NCI-H1694 (cell line): ENCODE data around the gene ZC2HC1B.
"Not testable (repeated sequence)": the region's sequence is repeated elsewhere in the genome, so short reads cannot be mapped to it uniquely, and the experiment has no call there.

ENCODE experiments used
- DNase-seq: peaks from one replicate; lab custom pipeline; 2025; lab: John Stamatoyannopoulos, UW

ZC2HC1B gene

GRCh38 chr6:143864234-143864633 lies at the start of gene ZC2HC1B:
Gene ZC2HC1B, plus strand, starts transcription at chr6:143864474. Its CDS starts 66 bp downstream, at chr6:143864540.
- DNase-seq, result no peak

GRCh38 chr6:143817621-143818020 lies 46.7 kb upstream of the ZC2HC1B start:
- no peak for DNase-seq

GRCh38 chr6:143821359-143821758 lies 42.9 kb upstream of the ZC2HC1B start:
- DNase-seq, result no peak

- DNase-seq, result no peak
These were observed 41.7 kb upstream of the ZC2HC1B start for GRCh38 chr6:143822584-143823024.

- no peak for DNase-seq
These were observed 40.7 kb upstream of the ZC2HC1B start for GRCh38 chr6:143823548-143823947.

GRCh38 chr6:143828572-143828971 lies 35.7 kb upstream of the ZC2HC1B start:
- DNase-seq, result no peak

GRCh38 chr6:143836150-143836549 lies 28.1 kb upstream of the ZC2HC1B start:
- no peak for DNase-seq

- no peak for DNase-seq
These were observed 25.9 kb upstream of the ZC2HC1B start for GRCh38 chr6:143838395-143838794.

- no peak for DNase-seq
These were observed 25.1 kb upstream of the ZC2HC1B start for GRCh38 chr6:143839196-143839595.

- DNase-seq, result no peak
These were observed 23.5 kb upstream of the ZC2HC1B start for GRCh38 chr6:143840595-143841265.

GRCh38 chr6:143842461-143842901 lies 21.8 kb upstream of the ZC2HC1B start:
- DNase-seq, result no peak

GRCh38 chr6:143842902-143843676 lies 21.2 kb upstream of the ZC2HC1B start, which contains the start of gene LTV1:
Gene LTV1, plus strand, starts transcription at chr6:143843338. Its CDS starts 140 bp downstream, at chr6:143843478.
- DNase-seq, result peak; percentile 80

- no peak for DNase-seq
These were observed 20.6 kb upstream of the ZC2HC1B start for GRCh38 chr6:143843677-143843999.

- DNase-seq, result no peak
These were observed 20.3 kb upstream of the ZC2HC1B start for GRCh38 chr6:143844006-143844405.

GRCh38 chr6:143845033-143845432 lies 19.2 kb upstream of the ZC2HC1B start:
- no peak for DNase-seq

- not testable (repeated sequence) for DNase-seq
These were observed 12.6 kb upstream of the ZC2HC1B start for GRCh38 chr6:143851706-143852105.

GRCh38 chr6:143855057-143855456 lies 9.2 kb upstream of the ZC2HC1B start:
- not testable (repeated sequence) for DNase-seq

GRCh38 chr6:143856762-143857161 lies 7.5 kb upstream of the ZC2HC1B start:
- not testable (repeated sequence) for DNase-seq

- no peak for DNase-seq
These were observed 6.6 kb upstream of the ZC2HC1B start for GRCh38 chr6:143857651-143858050.

GRCh38 chr6:143859891-143860660 lies 4.2 kb upstream of the ZC2HC1B start:
- DNase-seq, result no peak

GRCh38 chr6:143863771-143864170 lies 503 bp upstream of the ZC2HC1B start:
- no peak for DNase-seq

- no peak for DNase-seq
These were observed 3.0 kb downstream of the ZC2HC1B start for GRCh38 chr6:143867236-143867635.

- not testable (repeated sequence) for DNase-seq
These were observed 4.5 kb downstream of the ZC2HC1B start for GRCh38 chr6:143868808-143869207.
